H1 (cell line): Measurements from ENCODE around the gene POLR3F. TPM values are rescaled to one million over a fixed set of nuclear protein-coding genes. Genes with fewer than 3 reads are reported as not detected.

ENCODE experiments used
- CHD1 ChIP-seq: IDR thresholded peaks from 2 replicates; pipeline ENCODE4 v1.6.1; 2012; ENCODE audit warnings: low read depth, low read length, improper control_type of control experiment
- CHD2 ChIP-seq: IDR thresholded peaks from 2 replicates; pipeline ENCODE4 v1.6.1; 2012; ENCODE audit warnings: low read length, improper control_type of control experiment
- EGR1 ChIP-seq: IDR thresholded peaks from 2 replicates; pipeline ENCODE4 v1.6.1; 2011; ENCODE audit warnings: low read depth, low read length, borderline replicate concordance
- KDM1A ChIP-seq: fragments of 200-600, 300-600 bp; sonication (generic); IDR thresholded peaks from 2 replicates; pipeline ENCODE4 v1.7.1; 2016; ENCODE audit warnings: mild to moderate bottlenecking, low read length, borderline replicate concordance
- KDM4A ChIP-seq: IDR thresholded peaks from one replicate; pipeline ENCODE4 v1.7.1; 2012; ENCODE audit warnings: low read depth, mild to moderate bottlenecking, moderate library complexity, low read length, inconsistent platforms; ENCODE audit not compliant: severe bottlenecking
- polyA plus RNA-seq, 7 experiments: library from polyadenylated mRNA; depleted of rRNA in 3 of 7; stranded (reverse) in 5 of 7; unstranded in 2 of 7; fragments of >200 nt in 5 of 7; fragments of 200-250 nt in 2 of 7; gene quantifications; 1 replicate in 5 of 7; 2 replicates in 1 of 7; 4 replicates in 1 of 7; pipeline versions ENCODE4 v1.2.1 to v1.2.3, GENCODE V29; 2011 to 2013; ENCODE audit warnings: missing spikeins in 2 of 7, mixed read lengths in 2 of 7
- total RNA-seq: library from RNA; stranded (reverse); fragmentation: NEBNext Ultra II Directional; extraction: Animal tissue kit (Norgen Biotek cat#: 25700); gene quantifications from 2 replicates; pipeline ENCODE4 v1.2.1, GENCODE V29; 2021

POLR3F gene
- total and polyA plus RNA-seq, 2 of the 8 experiments (the other 6 are each of a cell fraction or from before 2014, with no cell fraction given) = 5.7 to 14.0 TPM

GRCh38 chr20:18532626-18533025 lies 65.4 kb downstream of the POLR3F start (continued):
- no peak for TF ChIP-seq KDM1A
- no peak for TF ChIP-seq EGR1
- no peak for TF ChIP-seq KDM4A
- no peak for TF ChIP-seq CHD2
- no peak for TF ChIP-seq CHD1
